GM12875 (cell line): ENCODE measurements around the gene SH3RF1.

Source experiments
- H3K4me3 ChIP-seq: one replicate; pipeline ENCODE4 v1.5.1; 2011; ENCODE audit warnings: low read depth, low read length, control low read depth
- TF ChIP-seq, protein P1 (sequence below): IDR thresholded peaks from 2 replicates; pipeline ENCODE4 v1.5.1; 2011; ENCODE audit warnings: low read depth, mild to moderate bottlenecking, control low read depth, inconsistent platforms, low read length, moderate library complexity, borderline replicate concordance; ENCODE audit not compliant: insufficient read depth

The SH3RF1 gene

DNA sequence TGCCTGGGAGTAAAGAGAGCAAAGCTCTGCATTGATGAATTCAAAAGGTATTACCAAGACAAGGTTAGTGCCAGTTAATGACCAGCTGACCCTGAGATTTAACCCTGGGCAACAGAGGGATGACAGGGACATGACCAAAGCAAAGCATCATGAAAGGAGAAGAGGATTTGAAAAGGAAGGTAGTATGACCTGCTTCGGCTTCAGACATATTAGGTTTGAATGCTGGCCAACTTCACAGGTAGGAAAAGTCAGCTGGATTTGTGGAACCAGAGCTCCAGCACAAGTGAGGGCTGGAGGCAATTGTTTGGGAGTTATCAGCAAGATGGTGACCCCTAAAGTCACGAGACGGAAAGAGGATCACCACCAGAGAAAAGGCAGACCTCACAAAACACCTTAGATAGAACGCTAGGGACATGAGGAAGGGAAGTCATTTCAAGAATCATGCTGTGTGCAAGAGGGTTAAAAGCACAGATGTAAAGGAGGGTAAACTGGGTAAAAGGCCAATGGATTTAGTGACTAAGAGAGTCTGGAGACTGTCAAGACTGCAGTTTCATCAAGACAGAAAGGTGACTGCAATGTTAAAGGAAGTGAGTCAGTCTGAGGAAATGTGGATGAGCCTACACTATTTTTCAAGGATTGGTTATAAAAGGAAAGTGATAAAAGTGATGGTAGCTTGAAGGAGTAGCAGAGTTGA lies 45.6 kb downstream of the SH3RF1 start:
- TF ChIP-seq, protein P1, sequence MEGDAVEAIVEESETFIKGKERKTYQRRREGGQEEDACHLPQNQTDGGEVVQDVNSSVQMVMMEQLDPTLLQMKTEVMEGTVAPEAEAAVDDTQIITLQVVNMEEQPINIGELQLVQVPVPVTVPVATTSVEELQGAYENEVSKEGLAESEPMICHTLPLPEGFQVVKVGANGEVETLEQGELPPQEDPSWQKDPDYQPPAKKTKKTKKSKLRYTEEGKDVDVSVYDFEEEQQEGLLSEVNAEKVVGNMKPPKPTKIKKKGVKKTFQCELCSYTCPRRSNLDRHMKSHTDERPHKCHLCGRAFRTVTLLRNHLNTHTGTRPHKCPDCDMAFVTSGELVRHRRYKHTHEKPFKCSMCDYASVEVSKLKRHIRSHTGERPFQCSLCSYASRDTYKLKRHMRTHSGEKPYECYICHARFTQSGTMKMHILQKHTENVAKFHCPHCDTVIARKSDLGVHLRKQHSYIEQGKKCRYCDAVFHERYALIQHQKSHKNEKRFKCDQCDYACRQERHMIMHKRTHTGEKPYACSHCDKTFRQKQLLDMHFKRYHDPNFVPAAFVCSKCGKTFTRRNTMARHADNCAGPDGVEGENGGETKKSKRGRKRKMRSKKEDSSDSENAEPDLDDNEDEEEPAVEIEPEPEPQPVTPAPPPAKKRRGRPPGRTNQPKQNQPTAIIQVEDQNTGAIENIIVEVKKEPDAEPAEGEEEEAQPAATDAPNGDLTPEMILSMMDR, result no peak
- no peak overlapping the region for H3K4me3 ChIP-seq

DNA sequence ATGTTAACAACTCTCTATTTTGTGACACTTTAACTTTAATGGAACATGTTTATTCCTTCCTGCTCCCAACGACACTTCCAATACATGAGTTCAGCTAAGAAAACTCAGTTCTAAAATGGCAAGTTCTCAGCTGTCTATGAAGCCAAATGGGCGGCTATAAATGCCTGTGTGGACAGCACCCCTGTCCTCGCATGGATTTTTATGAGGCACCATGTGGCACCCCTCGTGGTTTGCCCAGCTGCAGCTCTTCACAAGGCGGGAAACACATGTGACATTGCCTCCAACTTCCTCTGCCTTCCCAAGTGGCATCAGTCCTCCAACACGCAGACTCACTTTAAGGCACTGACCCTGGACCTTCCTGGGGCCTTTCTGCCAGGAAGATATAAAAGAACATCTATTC lies 48.0 kb downstream of the SH3RF1 start:
- TF ChIP-seq, protein P1, result no peak
- H3K4me3 ChIP-seq, result no peak overlapping the region

DNA sequence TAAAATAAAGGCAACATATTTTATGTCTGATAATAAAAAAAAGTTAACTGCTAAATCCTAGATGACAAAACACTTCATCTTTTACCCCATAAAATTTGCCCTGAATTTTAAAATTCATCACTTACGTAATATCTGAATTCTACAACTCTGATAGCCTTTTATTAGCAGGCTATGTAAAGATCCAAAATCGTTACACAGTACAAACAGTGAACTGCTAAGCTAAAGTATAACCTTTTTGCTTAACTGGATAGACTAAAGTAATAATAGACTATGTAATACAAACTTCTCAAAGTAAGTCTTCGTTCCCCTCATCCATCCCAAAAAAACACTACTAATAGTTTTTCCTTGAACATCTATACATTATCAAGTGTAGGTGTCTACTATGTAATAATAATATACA lies 49.1 kb downstream of the SH3RF1 start:
- TF ChIP-seq, protein P1, result no peak
- no peak overlapping the region for H3K4me3 ChIP-seq

DNA sequence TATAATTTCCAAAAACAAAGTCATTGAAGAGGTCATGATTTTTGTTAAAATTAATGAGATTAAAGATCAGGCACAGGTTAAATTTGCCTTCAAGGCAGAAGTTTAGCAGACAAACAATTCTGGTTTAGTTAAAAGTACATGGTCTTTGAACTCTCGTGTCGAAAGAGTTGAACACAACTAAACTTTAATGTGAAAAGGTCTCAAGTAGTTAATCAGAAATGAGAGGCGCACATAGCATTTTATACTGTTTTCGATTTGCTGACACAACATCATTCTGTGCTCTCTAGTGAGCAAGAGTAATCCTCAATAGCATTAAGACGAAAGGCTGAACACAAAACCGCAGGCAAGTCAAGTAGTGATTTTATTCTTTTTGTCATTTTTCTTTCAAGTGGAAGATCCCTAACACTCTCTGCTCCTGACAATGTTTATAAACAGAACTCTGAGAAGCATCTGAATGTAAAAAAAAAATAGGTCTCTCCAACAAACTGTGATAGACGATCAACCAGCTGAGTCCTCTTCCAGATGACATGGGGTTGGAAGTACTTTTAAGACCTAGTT lies 49.8 kb downstream of the SH3RF1 start:
- no peak overlapping the region for H3K4me3 ChIP-seq
- TF ChIP-seq, protein P1, result no peak

DNA sequence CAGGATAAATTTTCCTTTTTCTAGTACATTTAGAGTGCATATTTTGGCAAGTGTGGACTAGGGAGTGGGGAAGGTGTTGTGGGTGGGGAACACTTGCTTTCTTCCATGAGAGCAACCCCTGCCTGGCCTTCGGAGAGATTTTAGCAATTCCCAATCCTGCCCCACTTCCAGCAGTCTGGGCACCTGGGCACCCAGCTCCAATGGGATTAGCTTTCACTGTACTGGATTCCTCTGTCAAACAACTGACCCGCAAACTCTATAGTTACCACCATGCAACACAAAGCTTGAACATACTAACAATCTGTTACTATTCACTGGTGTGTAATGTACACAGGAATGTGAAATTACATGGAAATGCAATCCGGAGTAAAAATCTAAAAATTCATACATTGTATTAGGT lies 50.3 kb downstream of the SH3RF1 start:
- TF ChIP-seq, protein P1, result no peak
- no peak overlapping the region for H3K4me3 ChIP-seq

DNA sequence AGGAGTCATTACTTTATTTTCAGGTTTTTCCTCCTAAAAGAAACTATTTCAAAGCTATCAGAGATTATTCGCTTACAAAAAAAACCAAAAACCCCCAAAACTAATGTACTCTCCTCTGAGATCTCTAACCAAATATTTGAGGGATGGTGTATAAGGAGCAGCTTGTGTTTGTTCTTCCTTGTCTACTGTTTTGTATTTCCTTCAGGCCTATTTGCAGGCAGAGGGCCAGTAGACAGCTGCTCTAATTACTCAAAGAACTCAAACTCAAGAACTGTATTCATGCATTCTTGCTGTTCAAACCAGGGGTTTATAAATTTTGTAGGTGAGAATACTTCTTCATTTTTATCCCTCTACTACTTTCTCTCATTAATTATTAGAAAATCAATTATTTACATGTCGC lies 51.3 kb downstream of the SH3RF1 start:
- no peak overlapping the region for H3K4me3 ChIP-seq
- TF ChIP-seq, protein P1, result no peak

DNA sequence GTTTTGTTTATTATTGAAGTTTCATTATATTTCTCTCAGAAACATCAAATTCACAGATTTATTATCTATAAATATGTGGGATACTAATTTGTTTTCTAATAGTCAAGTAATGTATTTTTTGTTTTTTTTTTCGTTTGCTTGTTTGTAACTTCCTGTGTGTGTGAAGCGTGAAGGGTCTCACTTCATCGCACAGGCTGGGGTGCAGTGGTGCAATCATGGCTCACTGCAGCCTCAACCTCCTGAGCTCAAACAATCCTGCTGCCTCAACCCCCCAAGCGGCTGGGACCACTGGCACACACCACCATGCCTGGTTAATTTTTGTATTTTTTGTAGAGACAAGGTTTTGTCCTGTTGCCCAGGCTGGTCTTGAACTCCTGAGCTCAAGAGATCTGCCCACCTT lies 55.1 kb downstream of the SH3RF1 start:
- TF ChIP-seq, protein P1, result no peak
- no peak overlapping the region for H3K4me3 ChIP-seq
